ENCODE measurements around the gene LEFTY1.

LEFTY1 gene

GRCh38 chr1:225862581-225862950 lies 26.4 kb downstream of the LEFTY1 start:
- peaks cover 57 to 89% of the 10 kb centered on the region in 2 donors for H3K36me3 ChIP-seq (ENCODE audit: control insufficient read depth in 1 of 2, insufficient read depth in 2 of 2, low read length in 2 of 2)

GRCh38 chr1:225861834-225862580 lies 26.9 kb downstream of the LEFTY1 start:
- Histone ChIP-seq H3K27me3 (ENCODE audit: control insufficient read depth in 1 of 2, insufficient read depth in 2 of 2, low read length in 2 of 2) (no peaks in the 10 kb centered on the region), H3K4me1 (ENCODE audit: control insufficient read depth in 1 of 2, insufficient read depth in 2 of 2, low read length in 2 of 2) (peaks cover 0 to 9% of the 10 kb centered on the region in 2 donors), H3K36me3 (ENCODE audit: control insufficient read depth in 1 of 2, insufficient read depth in 2 of 2, low read length in 2 of 2) (peaks cover 52 to 87% of the 10 kb centered on the region in 2 donors), H3K4me3 (ENCODE audit: low read depth in 1 of 2, low read length in 2 of 2) (no peak overlapping the region), H3K27ac (ENCODE audit: low read depth, low read length) (no peak overlapping the region), H3K9me3 (ENCODE audit: control insufficient read depth in 1 of 2, low read length in 2 of 2) (no peaks in the 10 kb centered on the region), H3K9ac (ENCODE audit: low read depth in 1 of 2, low read length in 2 of 2) (no peak overlapping the region)

More at GRCh38 chr1:225862581-225862950, 26.4 kb downstream of the LEFTY1 start:
- Histone ChIP-seq H3K4me3 (ENCODE audit: low read depth in 1 of 2, low read length in 2 of 2) (no peak overlapping the region), H3K27ac (ENCODE audit: low read depth, low read length) (no peak overlapping the region), H3K4me1 (ENCODE audit: control insufficient read depth in 1 of 2, insufficient read depth in 2 of 2, low read length in 2 of 2) (peaks cover 0 to 9% of the 10 kb centered on the region in 2 donors), H3K27me3 (ENCODE audit: control insufficient read depth in 1 of 2, insufficient read depth in 2 of 2, low read length in 2 of 2) (no peaks in the 10 kb centered on the region), H3K9me3 (ENCODE audit: control insufficient read depth in 1 of 2, low read length in 2 of 2) (no peaks in the 10 kb centered on the region), H3K9ac (ENCODE audit: low read depth in 1 of 2, low read length in 2 of 2) (no peak overlapping the region)

GRCh38 chr1:225860876-225861441 lies 28.0 kb downstream of the LEFTY1 start:
- H3K9me3 ChIP-seq (ENCODE audit: control insufficient read depth in 1 of 2, low read length in 2 of 2) = no peaks in the 10 kb centered on the region
- no peak overlapping the region for H3K9ac ChIP-seq (ENCODE audit: low read depth in 1 of 2, low read length in 2 of 2)
- no peaks in the 10 kb centered on the region for H3K27me3 ChIP-seq (ENCODE audit: control insufficient read depth in 1 of 2, insufficient read depth in 2 of 2, low read length in 2 of 2)
- peaks cover 0 to 9% of the 10 kb centered on the region in 2 donors for H3K4me1 ChIP-seq (ENCODE audit: control insufficient read depth in 1 of 2, insufficient read depth in 2 of 2, low read length in 2 of 2)
- peaks cover 56 to 84% of the 10 kb centered on the region in 2 donors for H3K36me3 ChIP-seq (ENCODE audit: control insufficient read depth in 1 of 2, insufficient read depth in 2 of 2, low read length in 2 of 2)
- H3K4me3 ChIP-seq (ENCODE audit: low read depth in 1 of 2, low read length in 2 of 2) = no peak overlapping the region
- no peak overlapping the region for H3K27ac ChIP-seq (ENCODE audit: low read depth, low read length)

- H3K36me3 ChIP-seq (ENCODE audit: control insufficient read depth in 1 of 2, insufficient read depth in 2 of 2, low read length in 2 of 2) = peaks cover 47 to 81% of the 10 kb centered on the region in 2 donors
- no peak overlapping the region for H3K9ac ChIP-seq (ENCODE audit: low read depth in 1 of 2, low read length in 2 of 2)
- H3K27me3 ChIP-seq (ENCODE audit: control insufficient read depth in 1 of 2, insufficient read depth in 2 of 2, low read length in 2 of 2) = no peaks in the 10 kb centered on the region
- H3K4me1 ChIP-seq (ENCODE audit: control insufficient read depth in 1 of 2, insufficient read depth in 2 of 2, low read length in 2 of 2) = peaks cover 0 to 9% of the 10 kb centered on the region in 2 donors
- no peak overlapping the region for H3K27ac ChIP-seq (ENCODE audit: low read depth, low read length)
- H3K4me3 ChIP-seq (ENCODE audit: low read depth in 1 of 2, low read length in 2 of 2) = no peak overlapping the region
- no peaks in the 10 kb centered on the region for H3K9me3 ChIP-seq (ENCODE audit: control insufficient read depth in 1 of 2, low read length in 2 of 2)
Observed at GRCh38 chr1:225860107-225860506, 28.8 kb downstream of the LEFTY1 start.

GRCh38 chr1:225859151-225859550 lies 29.8 kb downstream of the LEFTY1 start:
- no peak overlapping the region for H3K9ac ChIP-seq (ENCODE audit: low read depth in 1 of 2, low read length in 2 of 2)
- peaks cover 50 to 85% of the 10 kb centered on the region in 2 donors for H3K36me3 ChIP-seq (ENCODE audit: control insufficient read depth in 1 of 2, insufficient read depth in 2 of 2, low read length in 2 of 2)
- no peak overlapping the region for H3K4me3 ChIP-seq (ENCODE audit: low read depth in 1 of 2, low read length in 2 of 2)
- peaks cover 0 to 2% of the 10 kb centered on the region in 2 donors for H3K4me1 ChIP-seq (ENCODE audit: control insufficient read depth in 1 of 2, insufficient read depth in 2 of 2, low read length in 2 of 2)
- H3K27ac ChIP-seq (ENCODE audit: low read depth, low read length) = no peak overlapping the region
- H3K27me3 ChIP-seq (ENCODE audit: control insufficient read depth in 1 of 2, insufficient read depth in 2 of 2, low read length in 2 of 2) = no peaks in the 10 kb centered on the region
- H3K9me3 ChIP-seq (ENCODE audit: control insufficient read depth in 1 of 2, low read length in 2 of 2) = no peaks in the 10 kb centered on the region

- no peak overlapping the region for H3K27ac ChIP-seq (ENCODE audit: low read depth, low read length)
- peaks cover 0 to 3% of the 10 kb centered on the region in 2 donors for H3K4me1 ChIP-seq (ENCODE audit: control insufficient read depth in 1 of 2, insufficient read depth in 2 of 2, low read length in 2 of 2)
- peaks cover 53 to 86% of the 10 kb centered on the region in 2 donors for H3K36me3 ChIP-seq (ENCODE audit: control insufficient read depth in 1 of 2, insufficient read depth in 2 of 2, low read length in 2 of 2)
- H3K4me3 ChIP-seq (ENCODE audit: low read depth in 1 of 2, low read length in 2 of 2) = no peak overlapping the region
- no peak overlapping the region for H3K9ac ChIP-seq (ENCODE audit: low read depth in 1 of 2, low read length in 2 of 2)
- H3K27me3 ChIP-seq (ENCODE audit: control insufficient read depth in 1 of 2, insufficient read depth in 2 of 2, low read length in 2 of 2) = no peaks in the 10 kb centered on the region
- H3K9me3 ChIP-seq (ENCODE audit: control insufficient read depth in 1 of 2, low read length in 2 of 2) = no peaks in the 10 kb centered on the region
Observed at GRCh38 chr1:225857256-225857655, 31.7 kb downstream of the LEFTY1 start.

GRCh38 chr1:225855503-225856300 lies 33.2 kb downstream of the LEFTY1 start:
- Histone ChIP-seq H3K4me3 (ENCODE audit: low read depth in 1 of 2, low read length in 2 of 2) (no peak overlapping the region), H3K27ac (ENCODE audit: low read depth, low read length) (no peak overlapping the region), H3K27me3 (ENCODE audit: control insufficient read depth in 1 of 2, insufficient read depth in 2 of 2, low read length in 2 of 2) (no peaks in the 10 kb centered on the region), H3K9me3 (ENCODE audit: control insufficient read depth in 1 of 2, low read length in 2 of 2) (no peaks in the 10 kb centered on the region), H3K36me3 (ENCODE audit: control insufficient read depth in 1 of 2, insufficient read depth in 2 of 2, low read length in 2 of 2) (peaks cover 42 to 80% of the 10 kb centered on the region in 2 donors), H3K4me1 (ENCODE audit: control insufficient read depth in 1 of 2, insufficient read depth in 2 of 2, low read length in 2 of 2) (peaks cover 0 to 9% of the 10 kb centered on the region in 2 donors), H3K9ac (ENCODE audit: low read depth in 1 of 2, low read length in 2 of 2) (no peak overlapping the region)

GRCh38 chr1:225853441-225853840 lies 35.5 kb downstream of the LEFTY1 start:
- H3K27ac ChIP-seq (ENCODE audit: low read depth, low read length) = no peak overlapping the region
- peaks cover 11 to 15% of the 10 kb centered on the region in 2 donors for H3K4me1 ChIP-seq (ENCODE audit: control insufficient read depth in 1 of 2, insufficient read depth in 2 of 2, low read length in 2 of 2)
- peaks cover 36 to 76% of the 10 kb centered on the region in 2 donors for H3K36me3 ChIP-seq (ENCODE audit: control insufficient read depth in 1 of 2, insufficient read depth in 2 of 2, low read length in 2 of 2)
- no peak overlapping the region for H3K4me3 ChIP-seq (ENCODE audit: low read depth in 1 of 2, low read length in 2 of 2)
- no peaks in the 10 kb centered on the region for H3K9me3 ChIP-seq (ENCODE audit: control insufficient read depth in 1 of 2, low read length in 2 of 2)
- no peak overlapping the region for H3K9ac ChIP-seq (ENCODE audit: low read depth in 1 of 2, low read length in 2 of 2)
- no peaks in the 10 kb centered on the region for H3K27me3 ChIP-seq (ENCODE audit: control insufficient read depth in 1 of 2, insufficient read depth in 2 of 2, low read length in 2 of 2)

GRCh38 chr1:225852413-225853124 lies 36.4 kb downstream of the LEFTY1 start:
- Histone ChIP-seq H3K36me3 (ENCODE audit: control insufficient read depth in 1 of 2, insufficient read depth in 2 of 2, low read length in 2 of 2) (peaks cover 33 to 80% of the 10 kb centered on the region in 2 donors), H3K9me3 (ENCODE audit: control insufficient read depth in 1 of 2, low read length in 2 of 2) (no peaks in the 10 kb centered on the region), H3K9ac (ENCODE audit: low read depth in 1 of 2, low read length in 2 of 2) (no peak overlapping the region), H3K4me1 (ENCODE audit: control insufficient read depth in 1 of 2, insufficient read depth in 2 of 2, low read length in 2 of 2) (peaks cover 19 to 24% of the 10 kb centered on the region in 2 donors), H3K4me3 (ENCODE audit: low read depth in 1 of 2, low read length in 2 of 2) (no peak overlapping the region), H3K27ac (ENCODE audit: low read depth, low read length) (no peak overlapping the region), H3K27me3 (ENCODE audit: control insufficient read depth in 1 of 2, insufficient read depth in 2 of 2, low read length in 2 of 2) (no peaks in the 10 kb centered on the region)
